Measurements from ENCODE around the gene FLNB.

FLNB gene

GRCh38 chr3:58074116-58074715 lies 66.0 kb downstream of the FLNB start:
- no peak overlapping the region for H3K9ac ChIP-seq (ENCODE audit: low read length)
- H3K79me2 ChIP-seq (ENCODE audit: low read length), result no peaks in the 10 kb centered on the region
- no peaks in the 10 kb centered on the region for H3K36me3 ChIP-seq (replicated peaks; ENCODE audit: insufficient read depth, low read length)
- no peaks in the 10 kb centered on the region for H3F3A ChIP-seq (ENCODE audit: insufficient read depth, low read length)
- H3K9me2 ChIP-seq (replicated peaks; ENCODE audit: insufficient read depth, low read length), result no peaks in the 10 kb centered on the region
- no peak for DNase-seq
- H3K4me1 ChIP-seq (ENCODE audit: low read length), result peaks cover 11% of the 10 kb centered on the region
- no peak for TF ChIP-seq EZH2 (optimal IDR thresholded peaks at IDR 0.05; ENCODE audit: low read depth, low read length)
- TF ChIP-seq EZH2phosphoT487 (IDR thresholded peaks at IDR 0.05; ENCODE audit: low read length), result no peak
- TF ChIP-seq CTCF (IDR thresholded peaks at IDR 0.05; ENCODE audit: low read length), result no peak
- H3K4me3 ChIP-seq (ENCODE audit: low read length), result no peak overlapping the region
- no peaks in the 10 kb centered on the region for H3K27me3 ChIP-seq (replicated peaks; ENCODE audit: insufficient read depth, low read length)
- H3K9me3 ChIP-seq (replicated peaks; ENCODE audit: insufficient read depth, low read length), result no peaks in the 10 kb centered on the region
- H2AFZ ChIP-seq (ENCODE audit: low read length), result no peak overlapping the region
- peak overlapping the region; percentile 38 for H3K4me2 ChIP-seq (ENCODE audit: low read depth, low read length)
- 0 out of 2 replicates have a peak, but pooled peaks cover 3% of the 10 kb centered on the region for H4K20me1 ChIP-seq (ENCODE audit: insufficient read depth, low read length)
- no peak overlapping the region for H3K27ac ChIP-seq (ENCODE audit: low read length)

GRCh38 chr3:58074997-58075396 lies 66.8 kb downstream of the FLNB start:
- no peak for TF ChIP-seq CTCF (IDR thresholded peaks at IDR 0.05; ENCODE audit: low read length)
- no peak for TF ChIP-seq EZH2 (optimal IDR thresholded peaks at IDR 0.05; ENCODE audit: low read depth, low read length)
- TF ChIP-seq EZH2phosphoT487 (IDR thresholded peaks at IDR 0.05; ENCODE audit: low read length), result no peak
- Histone ChIP-seq H3K9me2 (replicated peaks; ENCODE audit: insufficient read depth, low read length) (no peaks in the 10 kb centered on the region), H3K9ac (ENCODE audit: low read length) (no peak overlapping the region), H3K4me2 (ENCODE audit: low read depth, low read length) (no peak overlapping the region), H3K9me3 (replicated peaks; ENCODE audit: insufficient read depth, low read length) (no peaks in the 10 kb centered on the region), H3K4me3 (ENCODE audit: low read length) (no peak overlapping the region), H3K27me3 (replicated peaks; ENCODE audit: insufficient read depth, low read length) (no peaks in the 10 kb centered on the region), H3K79me2 (ENCODE audit: low read length) (no peaks in the 10 kb centered on the region), H3F3A (ENCODE audit: insufficient read depth, low read length) (no peaks in the 10 kb centered on the region), H4K20me1 (ENCODE audit: insufficient read depth, low read length) (0 out of 2 replicates have a peak, but pooled peaks cover 3% of the 10 kb centered on the region), H2AFZ (ENCODE audit: low read length) (no peak overlapping the region), H3K4me1 (ENCODE audit: low read length) (peaks cover 11% of the 10 kb centered on the region), H3K36me3 (replicated peaks; ENCODE audit: insufficient read depth, low read length) (no peaks in the 10 kb centered on the region), H3K27ac (ENCODE audit: low read length) (no peak overlapping the region)
- no peak for DNase-seq

GRCh38 chr3:58077596-58078285 lies 69.5 kb downstream of the FLNB start:
- no peak for TF ChIP-seq EZH2phosphoT487 (IDR thresholded peaks at IDR 0.05; ENCODE audit: low read length)
- no peak for TF ChIP-seq EZH2 (optimal IDR thresholded peaks at IDR 0.05; ENCODE audit: low read depth, low read length)
- TF ChIP-seq CTCF (IDR thresholded peaks at IDR 0.05; ENCODE audit: low read length), result no peak
- Histone ChIP-seq H3K4me1 (ENCODE audit: low read length) (peaks cover 11% of the 10 kb centered on the region), H3K79me2 (ENCODE audit: low read length) (no peaks in the 10 kb centered on the region), H3K4me2 (ENCODE audit: low read depth, low read length) (no peak overlapping the region), H3K27me3 (replicated peaks; ENCODE audit: insufficient read depth, low read length) (no peaks in the 10 kb centered on the region), H3K9ac (ENCODE audit: low read length) (no peak overlapping the region), H4K20me1 (ENCODE audit: insufficient read depth, low read length) (0 out of 2 replicates have a peak, but pooled peaks cover 3% of the 10 kb centered on the region), H3K36me3 (replicated peaks; ENCODE audit: insufficient read depth, low read length) (no peaks in the 10 kb centered on the region), H3F3A (ENCODE audit: insufficient read depth, low read length) (no peaks in the 10 kb centered on the region), H3K9me3 (replicated peaks; ENCODE audit: insufficient read depth, low read length) (no peaks in the 10 kb centered on the region), H2AFZ (ENCODE audit: low read length) (no peak overlapping the region), H3K27ac (ENCODE audit: low read length) (no peak overlapping the region), H3K9me2 (replicated peaks; ENCODE audit: insufficient read depth, low read length) (no peaks in the 10 kb centered on the region), H3K4me3 (ENCODE audit: low read length) (no peak overlapping the region)
- DNase-seq, result no peak
